GM10266 (cell line): ENCODE results near the gene ARNT2.

ENCODE experiments used
- DNase-seq: peaks from one replicate; pipeline ENCODE4 v3.0.0; 2012; ENCODE audit errors: extremely low spot score
- TF ChIP-seq, protein P1 (sequence below): IDR thresholded peaks from 2 replicates; pipeline ENCODE4 v1.5.1; 2012; ENCODE audit warnings: mild to moderate bottlenecking, low read depth; ENCODE audit not compliant: control insufficient read depth, insufficient read depth; ENCODE audit errors: missing control alignments

ARNT2 gene

DNA sequence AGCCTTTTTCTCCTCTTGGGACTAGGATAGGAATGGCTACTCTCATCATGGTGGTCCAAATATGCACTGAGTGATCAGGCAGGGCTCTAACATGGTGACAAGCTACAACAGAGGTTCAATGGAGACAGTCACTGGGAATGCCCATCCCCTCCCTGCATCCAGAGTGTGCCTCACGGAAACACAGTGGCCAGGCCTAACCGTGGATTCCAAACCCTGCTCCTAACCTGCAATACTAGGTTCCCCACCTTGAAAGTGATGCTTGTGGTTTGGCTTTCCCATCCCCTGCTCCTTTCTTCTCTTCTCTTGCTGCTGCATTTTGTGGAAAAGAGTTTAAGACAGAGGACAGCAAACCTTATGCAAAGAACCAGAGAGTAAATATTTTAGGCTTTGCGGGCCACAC is 216.0 kb downstream of the ARNT2 start:
- DNase-seq = no peak
- TF ChIP-seq, protein P1, sequence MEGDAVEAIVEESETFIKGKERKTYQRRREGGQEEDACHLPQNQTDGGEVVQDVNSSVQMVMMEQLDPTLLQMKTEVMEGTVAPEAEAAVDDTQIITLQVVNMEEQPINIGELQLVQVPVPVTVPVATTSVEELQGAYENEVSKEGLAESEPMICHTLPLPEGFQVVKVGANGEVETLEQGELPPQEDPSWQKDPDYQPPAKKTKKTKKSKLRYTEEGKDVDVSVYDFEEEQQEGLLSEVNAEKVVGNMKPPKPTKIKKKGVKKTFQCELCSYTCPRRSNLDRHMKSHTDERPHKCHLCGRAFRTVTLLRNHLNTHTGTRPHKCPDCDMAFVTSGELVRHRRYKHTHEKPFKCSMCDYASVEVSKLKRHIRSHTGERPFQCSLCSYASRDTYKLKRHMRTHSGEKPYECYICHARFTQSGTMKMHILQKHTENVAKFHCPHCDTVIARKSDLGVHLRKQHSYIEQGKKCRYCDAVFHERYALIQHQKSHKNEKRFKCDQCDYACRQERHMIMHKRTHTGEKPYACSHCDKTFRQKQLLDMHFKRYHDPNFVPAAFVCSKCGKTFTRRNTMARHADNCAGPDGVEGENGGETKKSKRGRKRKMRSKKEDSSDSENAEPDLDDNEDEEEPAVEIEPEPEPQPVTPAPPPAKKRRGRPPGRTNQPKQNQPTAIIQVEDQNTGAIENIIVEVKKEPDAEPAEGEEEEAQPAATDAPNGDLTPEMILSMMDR = no peak

DNA sequence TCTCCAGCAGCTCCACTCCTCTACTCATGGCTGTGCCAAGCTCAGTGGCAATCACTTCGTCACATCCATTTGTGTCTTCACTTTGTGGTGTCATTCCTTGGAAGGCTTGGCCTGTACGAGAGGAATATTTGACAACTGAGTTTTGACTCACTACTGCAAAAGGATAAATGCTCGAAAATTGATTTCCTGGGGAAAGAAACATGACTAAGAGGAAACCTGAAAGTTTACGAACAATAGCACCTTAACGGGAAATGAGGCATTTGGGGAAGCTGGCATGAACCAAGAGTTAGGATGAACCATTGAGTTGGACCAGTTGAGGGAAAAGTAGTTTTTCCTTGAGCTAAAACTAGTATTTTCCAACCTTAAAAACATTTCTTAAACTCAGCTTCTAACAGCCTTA is 216.7 kb downstream of the ARNT2 start:
- TF ChIP-seq, protein P1 = no peak
- no peak for DNase-seq

DNA sequence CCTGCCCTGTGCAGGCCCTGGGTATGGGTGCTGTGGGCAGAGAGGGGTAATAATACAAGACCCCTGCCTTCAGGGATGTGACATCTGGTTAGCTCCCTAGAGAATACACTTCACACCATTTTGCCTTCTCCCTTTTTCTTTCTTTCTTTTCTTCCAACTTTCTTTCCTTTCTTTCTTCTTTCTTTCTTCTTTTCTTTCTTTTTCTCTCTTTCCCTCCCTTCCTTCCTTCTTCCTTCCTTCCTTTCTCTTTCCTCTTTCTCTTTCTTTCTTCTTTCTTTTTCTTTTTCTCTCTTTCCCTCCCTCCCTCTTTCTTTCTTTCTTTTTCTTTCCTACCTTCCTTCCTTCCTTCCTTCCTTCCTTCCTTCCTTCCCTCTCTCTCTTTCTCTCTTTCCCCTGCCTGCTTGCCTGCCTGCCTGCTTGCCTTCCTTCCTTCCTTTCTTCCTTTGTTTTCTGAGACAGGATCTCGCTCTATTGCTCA is 222.5 kb downstream of the ARNT2 start:
- TF ChIP-seq, protein P1 = no peak

DNA sequence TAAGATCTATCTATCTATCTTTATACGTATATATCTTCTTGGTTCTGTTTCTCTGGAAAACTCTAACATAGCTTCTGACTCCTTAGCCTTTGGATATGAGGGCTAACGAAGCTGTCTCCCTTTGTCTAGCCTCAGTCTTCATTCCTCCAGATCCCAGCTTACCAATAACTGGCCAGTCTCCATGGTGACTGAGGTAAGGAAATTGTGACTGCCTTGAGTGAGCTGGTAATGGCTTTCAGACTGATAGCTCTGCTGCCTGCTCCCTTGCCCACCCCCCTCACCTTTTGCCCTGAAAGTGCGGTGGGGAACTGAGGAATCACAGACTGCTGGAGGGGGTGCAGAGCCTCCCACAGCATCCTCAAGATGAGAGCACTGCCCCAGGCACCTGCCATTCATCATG is 225.2 kb downstream of the ARNT2 start:
- no peak for DNase-seq
- TF ChIP-seq, protein P1 = no peak

More for the DNA sequence above, 222.5 kb downstream of the ARNT2 start:
- DNase-seq = no peak

DNA sequence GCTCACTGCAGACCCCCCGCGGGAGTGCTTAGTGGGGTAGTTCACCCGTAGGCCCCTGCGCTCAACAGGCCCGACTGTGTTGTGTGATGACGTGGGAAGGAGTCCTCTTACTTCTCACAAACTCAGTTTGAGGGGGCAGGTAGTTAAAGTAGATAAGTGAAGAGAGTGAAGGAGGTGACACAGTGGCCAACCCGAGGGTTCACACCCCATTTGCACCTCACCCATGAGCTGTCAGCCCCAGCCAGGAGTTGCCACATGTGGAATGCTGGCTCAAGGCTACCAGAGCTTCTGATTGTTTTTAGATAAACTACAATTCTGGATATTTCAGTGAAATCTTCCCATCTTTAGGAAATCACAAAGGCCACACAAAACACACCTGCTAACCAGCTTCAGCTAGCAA is 226.8 kb downstream of the ARNT2 start:
- DNase-seq = no peak
- TF ChIP-seq, protein P1 = no peak

DNA sequence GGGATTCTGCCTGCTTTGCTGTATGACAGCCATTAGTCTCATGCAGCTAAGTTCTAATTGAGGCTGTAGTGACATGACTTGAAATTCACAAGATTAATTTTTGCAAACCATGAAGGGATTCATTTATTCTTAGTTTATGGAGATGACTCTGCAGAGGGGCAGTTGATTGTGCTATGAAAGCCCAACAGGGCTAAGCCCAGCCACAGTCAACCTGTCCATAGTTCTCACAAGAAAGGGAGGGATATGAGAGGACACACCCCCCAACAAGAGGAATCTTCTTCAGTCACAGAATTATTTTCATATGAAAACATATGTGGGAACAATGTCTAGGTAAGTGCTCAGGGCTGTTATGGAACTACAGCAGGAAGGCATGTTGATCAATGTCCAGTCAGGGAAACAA is 229.0 kb downstream of the ARNT2 start:
- TF ChIP-seq, protein P1 = no peak
- no peak for DNase-seq

DNA sequence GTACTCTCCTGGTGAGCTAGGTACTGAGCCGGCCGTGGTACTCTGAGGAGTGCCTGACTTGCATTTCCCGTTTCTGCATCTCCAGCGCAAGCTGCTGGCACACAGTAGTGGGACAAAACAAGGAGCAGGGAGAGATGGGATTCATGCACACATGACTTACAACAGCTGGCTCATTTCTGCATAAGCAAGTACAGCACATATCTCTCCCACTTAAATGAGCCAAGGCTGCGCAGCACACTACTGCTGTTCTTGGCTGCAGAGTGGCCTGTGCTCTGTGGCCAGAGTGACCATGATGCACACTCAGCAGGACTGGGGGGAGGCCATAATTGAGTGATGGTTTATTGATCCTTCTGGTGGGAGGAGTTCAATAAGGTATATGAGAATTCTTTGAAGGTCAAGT is 231.8 kb downstream of the ARNT2 start:
- TF ChIP-seq, protein P1 = no peak
- DNase-seq = no peak
